HAP-1 (cell line): ENCODE data around the gene GJA3.
"Not testable (repeated sequence)": the region's sequence is repeated elsewhere in the genome, so short reads cannot be mapped to it uniquely, and the experiment has no call there.

Experiments used
- DNase-seq, 2 experiments: peaks; one replicate each; pipeline ENCODE4 v3.0.0-alpha.2; 2016 to 2020; ENCODE audit warnings: low spot score in 2 of 2
- H3K27me3 ChIP-seq: fragments of 250-450 bp; sonication (Bioruptor Pico); 2 replicates; pipeline ENCODE4 v1.5.1; 2020; ENCODE audit warnings: low read depth, mild to moderate bottlenecking, moderate library complexity
- H3K36me3 ChIP-seq: fragments of 250-450 bp; sonication (Bioruptor Pico); replicated peaks from 2 replicates; pipeline ENCODE4 v1.5.1; 2020; ENCODE audit warnings: mild to moderate bottlenecking
- H3K4me1 ChIP-seq: fragments of 250-450 bp; sonication (Bioruptor Pico); 2 replicates; pipeline ENCODE4 v1.5.1; 2020; ENCODE audit warnings: mild to moderate bottlenecking
- H3K4me3 ChIP-seq: fragments of 250-450 bp; sonication (Bioruptor Pico); 2 replicates; pipeline ENCODE4 v1.5.1; 2020; ENCODE audit warnings: mild to moderate bottlenecking, moderate library complexity
- H3K9me3 ChIP-seq: fragments of 250-450 bp; sonication (Bioruptor Pico); 2 replicates; pipeline ENCODE4 v1.5.1; 2020; ENCODE audit warnings: mild to moderate bottlenecking, moderate library complexity
- in situ Hi-C: fragments of 300-500 bp; cut with MboI; formaldehyde crosslinking; loops from 3 replicates; pipeline ENCODE4 v1.14.3; 2020; ENCODE audit warnings: low sequenced_read_pairs, inconsistent platforms, mixed read lengths

GJA3 gene

DNA sequence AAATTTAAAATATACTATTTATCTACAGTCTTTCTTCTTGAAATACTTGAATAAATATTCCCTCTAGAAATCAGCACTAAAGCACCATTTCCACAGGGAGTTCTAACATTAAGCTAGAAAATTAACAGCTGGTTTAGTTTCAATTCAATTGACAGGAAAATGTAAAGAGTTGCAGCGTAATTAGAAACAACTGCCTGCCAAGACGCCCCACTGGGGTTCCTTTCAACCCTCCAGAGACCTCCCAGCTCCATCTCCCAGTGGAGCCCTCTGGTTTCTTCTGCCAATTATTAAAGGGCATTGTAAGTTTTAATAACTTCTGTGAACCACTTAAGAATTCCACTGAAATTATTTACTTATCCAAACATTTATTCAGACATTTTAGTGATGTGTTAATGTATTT lies 4.2 kb downstream of the GJA3 start:
- Histone ChIP-seq H3K4me1 (peaks cover 4% of the 10 kb centered on the region), H3K4me3 (no peak overlapping the region), H3K27me3 (no peaks in the 10 kb centered on the region), H3K36me3 (no peaks in the 10 kb centered on the region), H3K9me3 (no peaks in the 10 kb centered on the region)
- DNase-seq = no peak
- in situ Hi-C loops = no loop called here

DNA sequence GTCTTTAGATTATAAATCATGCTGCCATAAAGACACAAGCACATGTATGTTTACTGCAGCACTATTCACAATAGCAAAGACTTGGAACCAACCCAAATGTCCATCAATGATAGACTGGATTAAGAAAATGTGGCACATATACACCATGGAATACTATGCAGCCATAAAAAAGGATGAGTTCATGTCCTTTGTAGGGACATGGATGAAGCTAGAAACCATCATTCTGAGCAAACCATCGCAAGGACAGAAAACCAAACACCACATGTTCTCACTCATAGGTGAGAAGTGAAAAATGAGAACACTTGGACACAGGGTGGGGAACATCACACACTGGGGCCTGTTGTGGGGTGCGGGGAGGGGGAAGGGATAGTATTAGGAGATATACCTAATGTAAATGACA lies 7.6 kb downstream of the GJA3 start:
- H3K27me3 ChIP-seq, in situ Hi-C loops, H3K4me3 ChIP-seq, H3K36me3 ChIP-seq, H3K9me3 ChIP-seq, DNase-seq, H3K4me1 ChIP-seq: not testable (repeated sequence)

DNA sequence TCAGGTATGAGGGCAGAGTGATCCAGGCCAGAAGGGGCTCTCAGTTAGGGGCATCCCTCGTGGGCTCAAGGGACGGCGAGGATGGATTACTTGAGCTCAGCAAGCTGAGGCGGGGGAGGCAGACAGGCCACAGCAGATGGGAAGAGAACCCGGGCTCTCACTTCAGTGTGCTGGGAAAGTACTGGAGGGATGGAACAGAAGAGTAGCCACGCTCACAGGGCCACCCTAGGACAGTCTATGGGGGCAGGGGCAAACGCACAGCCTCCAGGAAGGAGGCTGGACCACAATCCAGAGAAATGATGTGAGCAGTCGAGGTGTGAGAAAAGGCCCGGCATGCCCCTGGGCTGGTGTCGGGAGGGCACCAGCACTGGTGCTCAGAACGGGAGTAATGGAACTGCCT lies 9.2 kb downstream of the GJA3 start:
- no peaks in the 10 kb centered on the region for H3K4me1 ChIP-seq
- no peak for DNase-seq
- in situ Hi-C loops = no loop called here
- no peaks in the 10 kb centered on the region for H3K27me3 ChIP-seq
- no peak overlapping the region for H3K4me3 ChIP-seq
- H3K9me3 ChIP-seq = no peaks in the 10 kb centered on the region
- no peaks in the 10 kb centered on the region for H3K36me3 ChIP-seq

DNA sequence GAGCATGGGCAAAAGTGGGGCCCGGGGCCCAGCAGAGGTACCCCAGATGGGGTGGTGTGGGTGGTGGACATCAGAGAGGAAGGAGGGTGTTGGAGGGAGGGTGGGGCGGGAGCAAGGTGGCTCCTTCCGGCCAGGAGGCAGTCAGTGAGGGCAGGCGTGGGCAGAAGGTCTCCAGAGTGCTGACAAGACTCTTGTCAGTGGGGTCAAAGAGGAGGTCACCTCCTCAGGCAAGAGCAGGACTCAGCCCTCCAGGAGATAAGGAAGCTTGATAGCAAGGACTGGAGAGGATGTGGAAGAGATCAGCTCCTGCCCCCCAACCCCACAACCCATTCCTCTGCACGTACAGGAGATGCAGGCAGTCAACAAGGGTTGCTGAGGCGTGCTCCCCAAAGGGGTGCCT lies 9.8 kb downstream of the GJA3 start:
- Histone ChIP-seq H3K27me3 (no peaks in the 10 kb centered on the region), H3K9me3 (no peaks in the 10 kb centered on the region), H3K4me3 (no peak overlapping the region), H3K4me1 (no peaks in the 10 kb centered on the region), H3K36me3 (no peaks in the 10 kb centered on the region)
- in situ Hi-C loops = no loop called here
- no peak for DNase-seq

DNA sequence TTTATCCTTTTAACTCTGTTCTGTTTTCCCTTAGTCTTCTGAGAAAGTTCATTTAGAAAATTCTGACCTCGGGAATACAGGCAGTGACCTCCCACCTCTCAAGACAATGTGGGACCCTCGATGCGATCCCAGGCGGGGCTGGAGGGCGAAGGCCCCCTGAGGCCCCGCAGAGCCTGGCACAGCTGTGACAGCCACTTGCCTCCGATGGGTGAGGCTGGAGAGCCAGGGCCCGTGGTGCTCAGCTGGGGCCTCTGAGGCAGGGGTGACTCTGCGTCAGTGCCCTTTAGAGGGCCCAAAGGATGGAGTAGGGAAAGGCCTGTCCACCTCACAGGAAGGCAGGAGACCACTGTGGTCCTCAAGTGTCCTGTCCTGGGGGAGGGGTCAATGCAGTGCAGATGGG lies 10.3 kb downstream of the GJA3 start:
- Histone ChIP-seq H3K9me3 (no peaks in the 10 kb centered on the region), H3K4me3 (no peak overlapping the region), H3K27me3 (no peaks in the 10 kb centered on the region), H3K4me1 (no peaks in the 10 kb centered on the region), H3K36me3 (no peaks in the 10 kb centered on the region)
- in situ Hi-C loops = no loop called here
- no peak for DNase-seq

DNA sequence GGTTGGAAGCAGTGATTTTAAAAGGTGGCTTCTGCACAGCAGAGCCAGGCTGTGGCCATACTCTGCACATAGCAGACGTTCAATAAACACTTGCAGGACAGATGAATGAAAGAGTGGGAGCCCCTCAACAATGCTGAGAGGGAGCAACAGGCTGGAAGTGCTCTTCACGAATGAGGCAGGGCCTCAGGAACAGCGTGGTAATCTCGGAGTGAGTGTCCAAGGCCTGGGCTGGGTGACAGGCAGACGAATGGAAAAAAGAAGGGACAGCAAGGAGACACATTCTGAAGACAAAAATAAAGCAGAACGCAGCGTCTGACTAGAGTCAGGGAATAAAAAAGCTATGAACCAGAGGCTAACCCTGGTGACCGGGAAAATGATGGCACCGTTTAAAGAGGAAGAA lies 11.1 kb downstream of the GJA3 start:
- no peaks in the 10 kb centered on the region for H3K27me3 ChIP-seq
- in situ Hi-C loops = no loop called here

DNA sequence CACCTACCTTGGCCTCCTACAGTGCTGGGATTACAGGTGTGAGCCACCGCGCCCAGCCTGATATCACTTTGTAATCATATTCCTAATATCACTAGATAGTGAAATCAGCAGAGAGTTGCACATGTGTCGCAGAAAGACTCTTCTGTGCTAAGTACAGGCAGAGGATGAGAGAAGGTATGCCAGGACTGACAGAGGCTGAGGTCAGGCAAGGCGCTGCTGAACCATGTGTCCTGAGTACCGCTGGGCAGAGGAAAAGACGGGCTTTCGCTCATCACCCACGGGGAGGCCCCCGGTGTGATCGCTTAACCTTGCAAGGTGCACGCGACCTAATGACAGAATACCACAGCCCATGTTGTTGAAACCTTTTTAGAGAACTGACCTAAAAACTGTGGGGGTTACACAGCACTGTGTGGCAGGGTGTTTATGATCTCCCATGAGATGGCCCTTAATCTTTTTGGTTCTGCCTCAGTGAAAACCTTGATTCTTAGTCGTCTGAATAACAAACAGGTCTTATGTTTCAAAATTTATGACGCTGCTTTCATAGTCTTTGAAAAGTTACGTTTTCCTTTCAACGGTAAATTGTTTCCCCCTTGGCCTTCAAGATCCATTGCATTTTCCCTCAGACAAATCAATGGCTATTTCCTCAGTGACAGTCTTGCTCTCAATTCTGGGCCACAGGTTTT lies 12.2 kb downstream of the GJA3 start:
- in situ Hi-C loops = no loop called here
- no peaks in the 10 kb centered on the region for H3K9me3 ChIP-seq

More for the DNA sequence above, 11.1 kb downstream of the GJA3 start:
- H3K4me1 ChIP-seq = no peaks in the 10 kb centered on the region
- H3K36me3 ChIP-seq = no peaks in the 10 kb centered on the region
- DNase-seq = no peak
- no peak overlapping the region for H3K4me3 ChIP-seq
- no peaks in the 10 kb centered on the region for H3K9me3 ChIP-seq

DNA sequence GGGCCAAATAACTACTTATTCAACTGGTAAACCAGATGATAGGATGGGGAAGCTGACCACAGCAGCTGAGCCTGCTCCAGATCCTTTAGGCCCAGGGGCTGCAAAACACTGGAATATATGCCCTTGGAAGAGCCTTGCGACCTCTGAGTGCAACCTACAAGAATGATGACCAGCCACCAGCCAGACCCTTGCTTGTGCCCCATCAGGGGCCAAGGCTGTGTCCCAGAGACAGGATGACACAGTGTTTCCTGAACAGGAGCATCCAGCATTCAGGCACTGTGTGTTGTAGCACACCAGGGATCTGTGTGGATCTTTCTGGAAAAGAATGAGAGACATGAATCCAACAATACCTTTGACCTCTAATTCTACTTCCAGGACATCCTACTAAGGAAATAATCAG lies 14.5 kb downstream of the GJA3 start:
- no peaks in the 10 kb centered on the region for H3K27me3 ChIP-seq
- no peak overlapping the region for H3K4me3 ChIP-seq
- in situ Hi-C loops = no loop called here
- no peaks in the 10 kb centered on the region for H3K36me3 ChIP-seq
- H3K4me1 ChIP-seq = no peaks in the 10 kb centered on the region
- no peaks in the 10 kb centered on the region for H3K9me3 ChIP-seq
- DNase-seq = no peak

More for the DNA sequence above, 12.2 kb downstream of the GJA3 start:
- DNase-seq = no peak
- H3K36me3 ChIP-seq = no peaks in the 10 kb centered on the region
- no peak overlapping the region for H3K4me3 ChIP-seq
- H3K27me3 ChIP-seq = no peaks in the 10 kb centered on the region
- H3K4me1 ChIP-seq = no peaks in the 10 kb centered on the region

DNA sequence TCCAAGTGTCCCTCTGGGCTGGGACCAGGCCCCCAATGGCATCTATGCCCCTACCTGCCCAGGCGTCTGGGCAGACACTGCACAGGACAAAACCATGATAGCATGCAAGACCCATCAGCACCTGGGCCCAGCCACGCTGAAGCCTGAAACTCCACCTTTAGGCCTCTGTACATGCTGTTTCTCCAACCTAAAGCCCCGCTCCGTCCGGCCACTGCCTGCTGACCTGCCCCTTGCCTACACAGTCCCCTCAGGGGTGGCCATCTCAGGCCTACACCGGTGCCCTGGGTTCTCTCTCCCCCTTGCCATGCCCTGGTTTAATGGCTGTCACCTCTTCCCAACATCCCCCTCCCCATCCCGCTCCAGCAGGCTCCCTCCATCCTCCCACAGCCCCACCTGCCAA lies 15.3 kb downstream of the GJA3 start:
- H3K4me1 ChIP-seq = no peaks in the 10 kb centered on the region
- H3K27me3 ChIP-seq = no peaks in the 10 kb centered on the region
- no peak for DNase-seq
- no peaks in the 10 kb centered on the region for H3K36me3 ChIP-seq
- no peaks in the 10 kb centered on the region for H3K9me3 ChIP-seq
- in situ Hi-C loops = no loop called here
- H3K4me3 ChIP-seq = no peak overlapping the region

DNA sequence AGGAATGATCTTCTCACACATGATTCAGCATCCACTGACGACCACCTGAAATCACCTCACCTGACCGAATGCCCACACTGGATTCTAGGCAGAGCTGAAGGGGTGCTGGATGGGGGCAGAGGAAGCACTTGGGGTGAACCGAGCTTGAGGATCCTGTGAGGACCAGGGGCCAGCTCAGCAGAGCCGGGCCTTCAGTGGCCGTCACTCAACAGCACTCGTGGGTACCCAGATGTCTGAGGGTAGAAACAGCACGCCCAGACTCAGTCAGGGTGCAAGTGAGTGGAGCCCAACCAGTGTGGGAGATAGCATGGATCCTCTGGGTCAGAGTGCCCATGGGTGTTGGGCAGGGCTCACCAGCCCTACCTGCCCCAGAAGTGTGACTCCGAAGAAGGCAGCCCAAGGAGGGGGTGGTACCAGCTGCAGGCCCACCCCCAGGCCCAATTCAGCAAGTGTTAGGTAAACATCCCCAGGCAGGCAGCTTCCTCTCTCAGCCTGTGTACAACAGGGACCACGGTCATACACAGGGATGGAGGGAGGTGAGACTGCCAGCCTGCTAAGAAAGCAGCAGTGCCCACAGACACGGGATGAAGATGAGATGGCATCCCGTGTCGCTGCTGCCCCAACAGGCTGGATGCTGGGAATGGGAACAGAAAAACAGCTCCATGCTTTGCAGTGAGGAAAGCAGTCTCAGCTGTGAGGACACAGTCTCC lies 16.6 kb downstream of the GJA3 start:
- no peak for DNase-seq
- Histone ChIP-seq H3K4me3 (no peak overlapping the region), H3K36me3 (no peaks in the 10 kb centered on the region), H3K9me3 (no peaks in the 10 kb centered on the region), H3K27me3 (no peaks in the 10 kb centered on the region), H3K4me1 (no peaks in the 10 kb centered on the region)
- in situ Hi-C loops = no loop called here

DNA sequence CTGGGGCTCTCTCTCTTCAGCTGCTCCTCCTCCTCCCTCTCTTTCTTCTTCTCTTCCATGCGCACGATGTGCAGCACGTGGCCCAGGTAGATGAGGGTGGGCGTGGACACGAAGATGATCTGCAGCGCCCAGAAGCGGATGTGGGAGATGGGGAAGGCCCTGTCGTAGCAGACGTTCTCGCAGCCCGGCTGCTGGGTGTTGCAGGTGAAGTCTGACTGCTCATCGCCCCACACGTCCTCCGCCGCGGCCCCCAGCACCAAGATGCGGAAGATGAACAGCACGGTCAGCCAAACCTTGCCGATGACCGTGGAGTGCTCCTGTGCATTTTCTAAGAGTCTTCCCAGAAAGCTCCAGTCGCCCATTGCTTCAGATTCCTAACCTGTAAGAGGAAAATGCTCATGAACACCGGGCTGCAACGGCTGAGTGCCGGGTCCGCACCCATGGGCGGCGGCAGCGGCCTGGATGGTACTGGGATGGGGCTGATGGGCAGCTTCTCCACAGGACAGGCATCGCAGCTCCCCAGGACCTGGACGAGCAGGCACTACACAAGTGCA lies 17.8 kb downstream of the GJA3 start:
- no peak overlapping the region for H3K4me3 ChIP-seq
- no peaks in the 10 kb centered on the region for H3K36me3 ChIP-seq
- no peaks in the 10 kb centered on the region for H3K4me1 ChIP-seq
- in situ Hi-C loops = no loop called here
- no peak for DNase-seq
- no peaks in the 10 kb centered on the region for H3K27me3 ChIP-seq
- no peaks in the 10 kb centered on the region for H3K9me3 ChIP-seq

DNA sequence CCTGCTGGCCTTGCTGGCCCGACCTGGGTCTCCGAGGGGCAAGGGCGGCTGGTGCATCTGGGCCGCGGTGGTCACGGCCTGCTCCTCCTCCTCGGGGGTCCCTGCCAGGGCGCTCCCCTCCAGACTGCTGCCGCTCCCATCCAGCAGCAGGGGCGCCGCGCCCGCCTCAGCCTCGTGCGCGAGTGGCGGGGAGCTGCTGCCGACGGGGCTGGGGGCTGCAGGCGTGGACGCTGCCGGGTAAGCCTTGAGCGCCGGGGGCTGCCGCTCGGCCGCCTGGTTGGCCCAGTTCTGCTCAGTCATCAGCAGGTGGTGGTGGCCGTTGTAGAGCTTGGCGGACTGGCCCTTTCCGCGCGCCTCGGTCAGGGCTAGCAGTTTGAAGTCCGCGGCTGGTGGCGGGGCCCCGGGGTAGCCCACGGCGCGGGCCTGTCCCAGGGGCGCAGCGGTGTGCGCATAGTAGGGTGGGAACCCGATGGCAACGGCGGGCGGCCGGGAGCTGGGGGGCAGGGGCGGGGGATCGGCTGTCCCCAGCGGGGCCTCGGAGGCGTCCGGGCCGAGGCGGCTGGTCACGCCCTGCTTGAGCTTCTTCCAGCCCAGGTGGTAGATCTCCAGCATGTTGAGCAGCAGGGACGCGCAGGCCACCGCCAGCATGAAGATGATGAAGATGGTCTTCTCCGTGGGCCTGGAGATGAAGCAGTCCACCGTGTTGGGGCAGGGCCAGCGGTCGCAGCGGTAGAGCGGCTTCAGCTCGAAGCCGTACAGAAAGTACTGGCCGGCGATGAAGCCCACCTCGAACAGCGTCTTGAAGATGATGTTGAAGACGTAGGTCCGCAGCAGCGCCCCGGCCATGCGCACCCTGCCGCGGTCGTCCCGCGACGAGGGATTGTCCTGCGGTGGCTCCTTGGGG lies 18.6 kb downstream of the GJA3 start:
- DNase-seq = no peak
- Histone ChIP-seq H3K36me3 (no peaks in the 10 kb centered on the region), H3K27me3 (no peaks in the 10 kb centered on the region), H3K4me3 (no peak overlapping the region), H3K4me1 (no peaks in the 10 kb centered on the region), H3K9me3 (no peaks in the 10 kb centered on the region)
- in situ Hi-C loops = no loop called here

DNA sequence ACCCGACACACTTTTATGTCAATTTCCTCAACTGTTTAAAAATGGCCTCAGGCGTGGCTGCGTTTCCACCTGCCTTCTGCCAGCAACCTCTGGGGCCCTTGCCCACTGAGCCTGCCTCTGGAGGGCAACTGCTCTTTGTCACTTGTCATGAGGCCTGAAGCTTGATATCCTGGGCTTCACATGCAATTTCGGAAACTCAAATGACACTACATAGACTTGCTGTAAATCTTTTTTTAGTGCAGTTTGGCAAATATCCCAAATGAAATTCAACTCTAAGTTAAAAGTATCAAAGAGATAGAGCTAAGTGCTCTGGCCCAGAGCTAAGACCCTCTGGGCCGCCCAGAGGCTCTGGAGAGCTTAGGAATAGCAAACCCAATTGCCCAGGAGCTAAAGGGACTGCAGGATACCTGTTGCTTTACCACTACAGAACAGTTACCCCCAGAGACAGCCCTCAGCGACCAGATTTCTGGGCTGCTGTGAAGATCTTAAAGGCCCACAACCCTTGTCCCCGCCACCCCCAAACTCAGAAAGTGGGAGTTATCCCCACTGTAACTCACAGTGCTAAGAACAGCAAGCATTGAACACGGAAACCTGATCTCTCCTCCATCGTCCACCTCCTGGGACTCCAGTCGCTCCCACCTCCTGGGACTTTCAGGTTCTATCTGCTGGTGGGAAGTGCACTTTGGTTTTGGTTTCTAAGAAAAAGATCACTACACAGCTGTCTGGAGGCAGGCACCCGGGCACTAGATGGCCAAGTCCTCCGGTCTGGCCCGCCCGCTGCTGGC lies 19.4 kb downstream of the GJA3 start:
- no peak for DNase-seq
- no peak overlapping the region for H3K4me3 ChIP-seq
- in situ Hi-C loops = no loop called here
- H3K9me3 ChIP-seq = no peaks in the 10 kb centered on the region
- H3K4me1 ChIP-seq = no peaks in the 10 kb centered on the region; the same call in 1 of the 2 replicates
- H3K27me3 ChIP-seq = no peaks in the 10 kb centered on the region
- no peaks in the 10 kb centered on the region for H3K36me3 ChIP-seq
